Cardiac fibroblast (primary cell): Measurements from ENCODE around the gene CD3E.

ENCODE experiments used
- DNase-seq, 2 donors: peaks; one replicate each; pipeline versions ENCODE4 v3.0.0 to v3.0.0-alpha.2; 2010; ENCODE audit warnings: low read depth in 2 of 2
- H3K4me3 ChIP-seq, 2 donors: replicated peaks in 1 of 2; 1 replicate in 1 of 2; 2 replicates in 1 of 2; pipeline ENCODE4 v1.5.1; 2011; ENCODE audit warnings: low read depth in 2 of 2, low read length in 2 of 2, mild to moderate bottlenecking in 2 of 2, moderate library complexity in 1 of 2
- TF ChIP-seq, protein P1 (sequence below): IDR thresholded peaks from one replicate; pipeline ENCODE4 v1.5.1; 2011; ENCODE audit warnings: low read depth, mild to moderate bottlenecking, low read length, inconsistent platforms

CD3E gene

DNA sequence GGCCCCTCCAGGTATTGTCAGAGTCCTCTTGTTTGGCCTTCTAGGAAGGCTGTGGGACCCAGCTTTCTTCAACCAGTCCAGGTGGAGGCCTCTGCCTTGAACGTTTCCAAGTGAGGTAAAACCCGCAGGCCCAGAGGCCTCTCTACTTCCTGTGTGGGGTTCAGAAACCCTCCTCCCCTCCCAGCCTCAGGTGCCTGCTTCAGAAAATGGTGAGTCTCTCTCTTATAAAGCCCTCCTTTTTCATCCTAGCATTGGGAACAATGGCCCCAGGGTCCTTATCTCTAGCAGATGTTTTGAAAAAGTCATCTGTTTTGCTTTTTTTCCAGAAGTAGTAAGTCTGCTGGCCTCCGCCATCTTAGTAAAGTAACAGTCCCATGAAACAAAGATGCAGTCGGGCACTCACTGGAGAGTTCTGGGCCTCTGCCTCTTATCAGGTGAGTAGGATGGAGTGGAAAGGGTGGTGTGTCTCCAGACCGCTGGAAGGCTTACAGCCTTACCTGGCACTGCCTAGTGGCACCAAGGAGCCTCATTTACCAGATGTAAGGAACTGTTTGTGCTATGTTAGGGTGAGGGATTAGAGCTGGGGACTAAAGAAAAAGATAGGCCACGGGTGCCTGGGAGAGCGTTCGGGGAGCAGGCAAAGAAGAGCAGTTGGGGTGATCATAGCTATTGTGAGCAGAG is at the start of gene CD3E:
Gene CD3E, plus strand, starts transcription at position 163 of the 681 bp plus-strand sequence. Its CDS starts 223 bp downstream, at position 386.
- no peak for DNase-seq
- H3K4me3 ChIP-seq, result no peak within 1 kb of the TSS
- TF ChIP-seq, protein P1, sequence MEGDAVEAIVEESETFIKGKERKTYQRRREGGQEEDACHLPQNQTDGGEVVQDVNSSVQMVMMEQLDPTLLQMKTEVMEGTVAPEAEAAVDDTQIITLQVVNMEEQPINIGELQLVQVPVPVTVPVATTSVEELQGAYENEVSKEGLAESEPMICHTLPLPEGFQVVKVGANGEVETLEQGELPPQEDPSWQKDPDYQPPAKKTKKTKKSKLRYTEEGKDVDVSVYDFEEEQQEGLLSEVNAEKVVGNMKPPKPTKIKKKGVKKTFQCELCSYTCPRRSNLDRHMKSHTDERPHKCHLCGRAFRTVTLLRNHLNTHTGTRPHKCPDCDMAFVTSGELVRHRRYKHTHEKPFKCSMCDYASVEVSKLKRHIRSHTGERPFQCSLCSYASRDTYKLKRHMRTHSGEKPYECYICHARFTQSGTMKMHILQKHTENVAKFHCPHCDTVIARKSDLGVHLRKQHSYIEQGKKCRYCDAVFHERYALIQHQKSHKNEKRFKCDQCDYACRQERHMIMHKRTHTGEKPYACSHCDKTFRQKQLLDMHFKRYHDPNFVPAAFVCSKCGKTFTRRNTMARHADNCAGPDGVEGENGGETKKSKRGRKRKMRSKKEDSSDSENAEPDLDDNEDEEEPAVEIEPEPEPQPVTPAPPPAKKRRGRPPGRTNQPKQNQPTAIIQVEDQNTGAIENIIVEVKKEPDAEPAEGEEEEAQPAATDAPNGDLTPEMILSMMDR, result no peak

DNA sequence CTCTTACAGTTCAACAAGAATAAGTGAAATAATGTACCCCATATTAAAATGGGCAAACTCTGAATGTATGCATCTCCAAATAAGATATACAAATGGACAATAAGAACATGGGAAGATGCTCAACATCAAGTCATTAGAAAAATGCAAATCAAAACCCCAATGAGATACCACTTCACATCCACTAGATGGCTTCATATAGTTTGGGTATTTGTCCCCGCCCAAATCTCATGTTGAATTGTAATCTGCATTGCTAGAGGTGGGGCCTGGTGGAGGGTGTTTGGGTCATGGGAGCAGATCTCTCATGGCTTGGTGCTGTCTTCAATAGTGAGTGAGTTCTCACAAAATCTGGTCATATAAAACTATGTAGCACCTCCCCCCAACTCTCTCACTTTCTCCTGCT is 46.1 kb upstream of the CD3E start:
- TF ChIP-seq, protein P1, result peak; percentile 17
- no peak overlapping the region for H3K4me3 ChIP-seq
- DNase-seq, result no peak

DNA sequence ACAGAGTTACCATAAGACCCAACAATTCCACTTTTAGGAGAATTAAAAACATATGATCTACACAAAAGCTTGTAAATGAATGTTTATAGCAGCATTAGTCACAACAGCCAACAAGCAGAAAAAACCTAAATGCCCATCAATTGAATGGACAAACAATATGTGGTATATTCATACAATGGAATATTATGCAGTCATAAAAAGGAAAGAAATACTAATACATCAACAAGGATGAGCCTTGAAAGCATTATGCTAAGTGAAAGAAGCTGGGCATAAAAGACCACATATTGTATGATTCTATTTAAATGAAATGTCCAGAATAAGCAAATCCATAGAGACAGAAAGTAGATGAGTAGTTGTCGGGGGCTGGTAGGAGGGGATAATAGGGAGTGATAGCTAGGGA is 45.4 kb upstream of the CD3E start:
- no peak overlapping the region for H3K4me3 ChIP-seq
- TF ChIP-seq, protein P1, result no peak
- DNase-seq, result no peak

DNA sequence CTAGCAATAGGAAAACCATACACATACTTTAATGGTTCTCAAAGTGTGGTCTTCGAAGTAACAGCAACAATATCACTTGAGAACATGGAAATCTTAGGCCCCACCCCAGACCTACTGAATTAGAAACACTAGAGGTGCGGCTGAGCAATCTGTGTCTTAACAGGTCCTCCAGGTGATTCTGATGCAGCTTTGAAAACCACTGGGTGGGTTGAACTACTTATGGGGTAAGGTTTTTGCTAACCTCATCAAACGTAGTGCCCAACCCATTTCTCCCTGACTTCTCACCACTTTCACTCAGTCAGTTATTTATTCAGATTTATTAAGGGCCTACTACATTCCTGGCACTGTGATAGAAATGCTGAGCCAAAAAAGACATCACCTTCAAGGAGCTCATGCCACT is 44.2 kb upstream of the CD3E start:
- TF ChIP-seq, protein P1, result no peak
- H3K4me3 ChIP-seq, result no peak overlapping the region
- no peak for DNase-seq

DNA sequence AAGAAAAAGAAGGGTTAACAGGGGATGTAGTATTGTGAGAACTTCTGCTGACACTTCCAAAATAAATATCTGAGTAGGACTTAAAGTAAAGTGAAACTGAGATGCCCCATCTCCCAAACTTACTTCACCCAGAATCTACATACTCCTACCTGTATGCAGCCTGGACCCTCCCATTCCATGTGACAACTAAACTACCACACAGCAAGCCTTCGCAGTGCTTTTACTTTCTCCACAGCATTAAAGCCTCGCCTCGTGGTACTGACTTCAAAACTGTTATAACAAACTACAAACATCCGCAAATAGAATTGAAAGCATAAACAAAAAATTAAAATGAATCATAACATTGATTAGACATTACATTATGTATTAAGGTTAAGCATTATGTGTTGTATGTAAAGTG is 41.4 kb upstream of the CD3E start:
- DNase-seq, result no peak
- TF ChIP-seq, protein P1, result no peak
- H3K4me3 ChIP-seq, result no peak overlapping the region

DNA sequence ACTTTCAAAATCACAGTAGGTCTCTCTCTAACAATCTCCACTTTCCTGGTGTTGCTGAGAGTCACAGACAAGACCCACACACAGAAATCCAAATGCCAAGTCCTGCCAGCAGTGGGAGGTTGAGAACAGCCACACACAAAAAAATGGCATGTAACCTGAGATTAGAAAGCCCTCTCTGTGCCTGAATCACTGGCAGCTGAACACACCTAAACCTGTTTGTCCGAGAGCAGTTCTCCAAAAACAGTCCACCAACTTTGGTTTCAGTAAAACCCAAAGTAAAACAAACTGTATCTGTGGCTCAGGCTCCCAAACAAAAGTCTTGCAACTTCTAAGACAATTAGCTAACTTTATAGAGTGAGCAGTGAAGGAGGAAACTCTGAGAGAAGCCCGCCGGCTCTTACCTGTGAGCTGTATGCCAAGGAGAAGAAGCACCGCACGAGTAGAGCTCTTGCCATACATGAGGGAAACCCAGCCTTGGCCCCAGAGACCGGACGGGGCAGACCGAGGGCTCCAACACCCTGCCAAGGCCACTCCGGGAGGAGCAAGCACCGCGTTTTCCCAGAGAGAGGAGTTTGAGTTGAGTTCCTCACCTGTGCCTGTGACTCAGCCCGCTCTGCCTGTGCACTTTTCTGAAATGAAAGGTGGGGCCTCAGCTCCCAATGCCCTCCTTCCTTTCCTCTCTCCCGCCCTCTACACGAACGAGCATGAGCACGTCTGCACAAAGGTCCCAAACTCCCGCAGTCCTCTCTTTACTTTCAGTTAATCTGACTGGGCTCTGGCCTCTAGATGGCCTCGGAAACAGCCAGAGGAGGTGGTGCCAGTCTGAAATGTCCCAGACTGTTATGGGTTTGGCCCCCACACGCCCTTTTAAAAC is 40.6 kb upstream of the CD3E start, which contains the start of gene MPZL2:
Gene MPZL2, minus strand, starts transcription at position 603 of the 874 bp plus-strand sequence. Its CDS starts 144 bp downstream, at position 459.
- H3K4me3 ChIP-seq, result peak within 1 kb of the TSS in 1 of 2 donors; percentile 27
- TF ChIP-seq, protein P1, result no peak
- DNase-seq, result no peak
